Measurements from ENCODE around the gene FXN.

DNA sequence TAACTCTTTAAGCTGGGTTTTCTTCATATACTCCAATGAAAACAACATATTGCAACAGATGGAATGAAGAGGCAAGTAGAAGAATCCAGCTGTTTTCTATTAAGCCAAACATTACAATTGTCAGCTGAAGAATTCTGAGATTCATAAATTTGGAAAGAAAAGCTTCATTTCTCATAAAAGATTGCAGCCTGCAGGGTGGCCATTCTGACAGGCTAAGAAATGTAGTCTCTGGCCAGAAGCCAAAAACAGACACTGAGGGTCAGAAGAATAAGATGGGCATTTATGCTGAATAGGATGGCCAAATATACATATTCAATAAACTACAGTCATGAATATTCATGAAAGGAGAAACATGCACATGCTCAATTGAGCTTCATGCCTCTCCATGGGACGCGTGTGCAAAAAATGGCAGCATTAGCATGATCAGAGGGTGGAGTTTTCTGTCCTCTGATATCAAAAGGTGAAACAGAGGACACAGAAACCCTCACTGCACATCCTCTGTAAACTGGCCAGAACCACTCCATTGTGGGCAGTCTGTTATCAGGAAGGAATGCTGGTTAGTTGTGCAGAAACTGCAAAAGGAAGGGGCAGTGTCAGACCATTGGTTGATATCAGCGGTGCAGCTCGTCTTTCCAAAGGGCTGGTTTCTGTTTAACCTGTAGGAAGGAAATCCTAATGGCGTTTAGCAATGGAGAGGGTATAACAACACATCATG is 50.2 kb downstream of the FXN start:
- TF ChIP-seq, protein P1, sequence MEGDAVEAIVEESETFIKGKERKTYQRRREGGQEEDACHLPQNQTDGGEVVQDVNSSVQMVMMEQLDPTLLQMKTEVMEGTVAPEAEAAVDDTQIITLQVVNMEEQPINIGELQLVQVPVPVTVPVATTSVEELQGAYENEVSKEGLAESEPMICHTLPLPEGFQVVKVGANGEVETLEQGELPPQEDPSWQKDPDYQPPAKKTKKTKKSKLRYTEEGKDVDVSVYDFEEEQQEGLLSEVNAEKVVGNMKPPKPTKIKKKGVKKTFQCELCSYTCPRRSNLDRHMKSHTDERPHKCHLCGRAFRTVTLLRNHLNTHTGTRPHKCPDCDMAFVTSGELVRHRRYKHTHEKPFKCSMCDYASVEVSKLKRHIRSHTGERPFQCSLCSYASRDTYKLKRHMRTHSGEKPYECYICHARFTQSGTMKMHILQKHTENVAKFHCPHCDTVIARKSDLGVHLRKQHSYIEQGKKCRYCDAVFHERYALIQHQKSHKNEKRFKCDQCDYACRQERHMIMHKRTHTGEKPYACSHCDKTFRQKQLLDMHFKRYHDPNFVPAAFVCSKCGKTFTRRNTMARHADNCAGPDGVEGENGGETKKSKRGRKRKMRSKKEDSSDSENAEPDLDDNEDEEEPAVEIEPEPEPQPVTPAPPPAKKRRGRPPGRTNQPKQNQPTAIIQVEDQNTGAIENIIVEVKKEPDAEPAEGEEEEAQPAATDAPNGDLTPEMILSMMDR (conservative IDR thresholded peaks at IDR 0.05): no peak
- no peak for TF ChIP-seq ZFX (IDR thresholded peaks at IDR 0.05)

Measured in C4-2B (cell line).